MM.1S (cell line): ENCODE measurements around the gene RIN1.
A peak's percentile ranks its signal among the peaks of the same experiment; 100 is the strongest.

Source experiments
- DNase-seq: peaks from one replicate; pipeline ENCODE4 v3.0.0-alpha.2; 2015
- H2AFZ ChIP-seq: fragments of 300-600 bp; sonication (generic); 2 replicates; pipeline ENCODE4 v1.6.0; 2016; ENCODE audit warnings: antibody characterized with exemption, low read length
- H3F3A ChIP-seq: fragments of 300-600 bp; sonication (generic); 2 replicates; pipeline ENCODE4 v1.6.1; 2016; ENCODE audit warnings: mild to moderate bottlenecking, antibody characterized with exemption, low read length, moderate library complexity, mixed read lengths; ENCODE audit not compliant: insufficient read depth
- H3K27ac ChIP-seq: fragments of 300-600 bp; sonication (generic); 2 replicates; pipeline ENCODE4 v1.5.1; 2016; ENCODE audit warnings: mild to moderate bottlenecking, low read length
- H3K27me3 ChIP-seq: fragments of 300-600 bp; sonication (generic); replicated peaks from 2 replicates; pipeline ENCODE4 v1.6.0; 2016; ENCODE audit warnings: low read length; ENCODE audit not compliant: insufficient read depth
- H3K36me3 ChIP-seq: fragments of 300-600 bp; sonication (generic); replicated peaks from 2 replicates; pipeline ENCODE4 v1.6.1; 2016; ENCODE audit warnings: mild to moderate bottlenecking, low read length, mixed read lengths; ENCODE audit not compliant: insufficient read depth
- H3K4me1 ChIP-seq: fragments of 300-600 bp; sonication (generic); 2 replicates; pipeline ENCODE4 v1.6.1; 2016; ENCODE audit warnings: low read length, mixed read lengths
- H3K4me2 ChIP-seq: fragments of 300-600 bp; sonication (generic); 2 replicates; pipeline ENCODE4 v1.6.0; 2016; ENCODE audit warnings: low read depth, low read length
- H3K4me3 ChIP-seq: fragments of 300-600 bp; sonication (generic); 2 replicates; pipeline ENCODE4 v1.5.1; 2016; ENCODE audit warnings: low read length, mixed read lengths
- H3K79me2 ChIP-seq: fragments of 300-600 bp; sonication (generic); 2 replicates; pipeline ENCODE4 v1.6.1; 2016; ENCODE audit warnings: mixed run types, low read length, mixed read lengths
- H3K9ac ChIP-seq: fragments of 300-600 bp; sonication (generic); 2 replicates; pipeline ENCODE4 v1.6.1; 2016; ENCODE audit warnings: low read length, mixed read lengths
- H3K9me2 ChIP-seq: fragments of 300-600 bp; sonication (generic); replicated peaks from 2 replicates; pipeline ENCODE4 v1.6.1; 2016; ENCODE audit warnings: mild to moderate bottlenecking, low read length, mixed read lengths; ENCODE audit not compliant: insufficient read depth
- H3K9me3 ChIP-seq: fragments of 300-600 bp; sonication (generic); replicated peaks from 2 replicates; pipeline ENCODE4 v1.6.1; 2016; ENCODE audit warnings: mild to moderate bottlenecking, low read length, mixed read lengths; ENCODE audit not compliant: insufficient read depth
- H4K20me1 ChIP-seq: fragments of 300-600 bp; sonication (generic); 2 replicates; pipeline ENCODE4 v1.6.1; 2016; ENCODE audit warnings: mild to moderate bottlenecking, low read length, moderate library complexity, mixed read lengths; ENCODE audit not compliant: insufficient read depth
- CTCF ChIP-seq: fragments of 300-600 bp; sonication (generic); IDR thresholded peaks from 2 replicates; pipeline ENCODE4 v1.5.1; 2016; ENCODE audit warnings: antibody characterized with exemption, low read length, mixed read lengths
- EZH2 ChIP-seq: fragments of 300-600 bp; sonication (generic); optimal IDR thresholded peaks from 2 replicates; pipeline ENCODE3; 2017; ENCODE audit warnings: low read depth, mild to moderate bottlenecking, antibody characterized with exemption, low read length, mixed read lengths
- EZH2phosphoT487 ChIP-seq: fragments of 300-600 bp; sonication (generic); IDR thresholded peaks from 2 replicates; pipeline ENCODE4 v1.6.1; 2018; ENCODE audit warnings: antibody characterized with exemption, low read length

Gene RIN1

GRCh38 chr11:66314186-66314501 lies 22.1 kb downstream of the RIN1 start:
- Histone ChIP-seq H3K4me3 (no peak overlapping the region), H3K9ac (no peak overlapping the region), H3K27ac (no peak overlapping the region), H4K20me1 (no peaks in the 10 kb centered on the region), H3K27me3 (peaks cover 70% of the 10 kb centered on the region), H3K4me2 (no peak overlapping the region), H3K79me2 (no peaks in the 10 kb centered on the region), H3K4me1 (no peaks in the 10 kb centered on the region), H3K36me3 (no peaks in the 10 kb centered on the region), H2AFZ (no peak overlapping the region), H3K9me3 (no peaks in the 10 kb centered on the region), H3K9me2 (no peaks in the 10 kb centered on the region), H3F3A (no peaks in the 10 kb centered on the region)
- TF ChIP-seq EZH2 (no peak), EZH2phosphoT487 (no peak), CTCF (no peak)
- no peak for DNase-seq

GRCh38 chr11:66313321-66314185 lies 22.7 kb downstream of the RIN1 start:
- no peak overlapping the region for H3K27ac ChIP-seq
- H3K4me3 ChIP-seq: no peak overlapping the region
- H3K4me2 ChIP-seq: peak overlapping the region; percentile 53; the same call in 1 of the 2 replicates
- H3F3A ChIP-seq: no peaks in the 10 kb centered on the region
- H4K20me1 ChIP-seq: no peaks in the 10 kb centered on the region
- no peaks in the 10 kb centered on the region for H3K4me1 ChIP-seq
- no peaks in the 10 kb centered on the region for H3K36me3 ChIP-seq
- H3K27me3 ChIP-seq: peaks cover 70% of the 10 kb centered on the region
- DNase-seq: no peak
- no peaks in the 10 kb centered on the region for H3K9me2 ChIP-seq
- H3K9me3 ChIP-seq: no peaks in the 10 kb centered on the region
- H3K9ac ChIP-seq: no peak overlapping the region
- H3K79me2 ChIP-seq: no peaks in the 10 kb centered on the region
- TF ChIP-seq CTCF (no peak), EZH2 (no peak), EZH2phosphoT487 (no peak)
- H2AFZ ChIP-seq: no peak overlapping the region

- Histone ChIP-seq H3K9ac (no peak overlapping the region), H3K9me3 (no peaks in the 10 kb centered on the region), H3K27me3 (peaks cover 72% of the 10 kb centered on the region), H3K4me2 (peak overlapping the region; percentile 61), H3K27ac (peak overlapping the region; percentile 25; the same call in 1 of the 2 replicates), H3F3A (no peaks in the 10 kb centered on the region), H3K4me1 (no peaks in the 10 kb centered on the region), H4K20me1 (no peaks in the 10 kb centered on the region), H2AFZ (peak overlapping the region; percentile 43; the same call in 1 of the 2 replicates), H3K9me2 (no peaks in the 10 kb centered on the region), H3K36me3 (no peaks in the 10 kb centered on the region), H3K4me3 (peak overlapping the region; percentile 54), H3K79me2 (no peaks in the 10 kb centered on the region)
- no peak for TF ChIP-seq CTCF
- no peak for TF ChIP-seq EZH2phosphoT487
- no peak for TF ChIP-seq EZH2
- peak; percentile 93 for DNase-seq
These were observed 23.5 kb downstream of the RIN1 start for GRCh38 chr11:66312549-66313320.
